Measurements from ENCODE around the gene NGFR. TPM values are rescaled to one million over a fixed set of nuclear protein-coding genes. Genes with fewer than 3 reads are reported as not detected.

NGFR gene
- total RNA-seq, 4 donors from 2014 or later = 10.6 to 21.3 (median 16.1) TPM

DNA sequence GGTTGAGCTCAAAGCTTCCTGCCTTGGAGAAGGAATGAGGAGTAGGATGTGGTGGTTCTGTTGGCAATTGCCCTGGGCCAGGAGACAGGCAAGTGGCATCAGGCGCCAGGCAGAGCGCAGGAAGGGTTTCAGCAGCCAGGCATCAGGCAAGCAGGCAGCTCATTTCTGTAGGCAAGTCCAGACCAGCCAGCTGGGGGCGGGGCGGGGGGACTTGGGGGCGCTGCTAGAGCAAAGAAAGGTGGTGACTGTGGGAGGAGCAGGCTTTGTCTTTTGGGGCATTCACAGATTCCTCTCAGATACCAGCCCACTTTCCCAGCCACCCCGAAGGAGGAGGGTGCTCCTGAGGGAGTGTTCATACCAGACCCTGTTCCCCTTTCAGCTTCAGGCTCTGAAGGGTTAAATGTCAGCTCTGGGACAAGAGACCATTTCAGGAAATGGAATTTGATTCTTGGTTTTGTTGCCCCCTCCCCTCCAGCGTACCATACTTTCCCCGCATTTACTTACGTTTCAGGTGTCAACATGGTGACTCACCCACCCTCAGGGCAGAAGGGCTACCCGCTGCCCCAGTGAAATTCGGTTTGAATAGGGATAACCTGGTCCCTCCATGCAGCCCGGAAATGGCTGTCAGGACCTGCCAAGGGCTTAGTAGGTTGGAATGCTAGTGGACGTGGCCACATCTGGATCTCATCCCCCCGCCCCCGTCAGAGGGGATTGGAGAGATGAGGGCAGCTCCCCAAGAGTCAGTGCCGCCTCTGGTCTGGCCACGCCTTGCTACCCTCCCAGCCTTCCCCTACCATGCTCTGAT, 13.2 kb downstream of the NGFR start:
- Histone ChIP-seq H3K9me3 (no peaks in the 10 kb centered on the region), H3K27me3 (peaks cover 56% of the 10 kb centered on the region), H3K36me3 (no peaks in the 10 kb centered on the region), H3K27ac (no peak overlapping the region), H3K4me1 (peaks cover 0 to 19% (median 0%) of the 10 kb centered on the region in 3 donors), H3K4me3 (no peak overlapping the region)
- TF ChIP-seq POLR2A (IDR thresholded peaks at IDR 0.05) (no peak), CTCF (IDR thresholded peaks at IDR 0.05) (no peak), EP300 (IDR thresholded peaks at IDR 0.05) (no peak), POLR2AphosphoS5 (IDR thresholded peaks at IDR 0.05) (no peak)
- 47 to 75% methylated on average over 4 to 5 of the region's 17 CpGs for WGBS, 2 donors (ENCODE audit: low coverage in 1 of 2)
- ATAC-seq = no peak

DNA sequence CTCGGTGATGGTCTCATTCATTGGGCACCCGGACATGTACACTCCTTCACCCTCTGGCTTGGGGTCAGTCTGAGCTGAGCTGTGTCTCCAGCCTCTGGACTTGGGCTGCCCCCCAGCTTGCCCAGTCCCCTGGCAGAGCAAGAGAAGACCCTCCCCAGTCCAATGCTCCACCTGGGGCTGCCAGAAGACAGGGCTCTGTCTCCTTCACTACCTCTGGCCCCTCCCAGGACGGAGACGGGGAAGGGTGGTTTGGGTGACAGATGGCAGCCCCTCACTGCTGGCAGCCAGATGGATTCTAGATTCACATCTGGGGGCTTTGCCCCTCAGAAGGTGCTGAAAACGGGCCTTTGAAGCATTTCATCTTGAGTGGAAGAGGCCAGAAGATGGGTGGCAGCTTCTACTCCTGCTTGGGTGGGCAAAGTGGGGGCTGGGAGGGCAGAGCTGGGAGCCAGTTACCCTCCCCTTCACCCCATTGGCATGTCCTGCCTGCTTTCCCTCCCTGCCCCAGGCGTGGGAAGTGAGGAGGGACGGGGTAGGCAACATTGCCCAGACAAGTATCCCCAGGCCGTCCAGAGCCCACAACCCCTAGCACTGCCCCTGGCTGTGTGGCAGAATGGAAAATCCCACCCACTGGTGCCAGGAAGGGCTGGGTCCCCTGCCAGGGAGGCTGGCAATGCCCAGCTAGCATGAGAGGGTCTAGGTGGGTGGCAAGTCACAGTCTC, 13.9 kb downstream of the NGFR start:
- Histone ChIP-seq H3K4me1 (peaks cover 0 to 26% (median 0%) of the 10 kb centered on the region in 3 donors), H3K27ac (no peak overlapping the region), H3K27me3 (peaks cover 48% of the 10 kb centered on the region), H3K36me3 (no peaks in the 10 kb centered on the region), H3K4me3 (no peak overlapping the region), H3K9me3 (no peaks in the 10 kb centered on the region)
- no peak for TF ChIP-seq POLR2A (IDR thresholded peaks at IDR 0.05)
- TF ChIP-seq CTCF (IDR thresholded peaks at IDR 0.05) = no peak
- no peak for TF ChIP-seq POLR2AphosphoS5 (IDR thresholded peaks at IDR 0.05)
- TF ChIP-seq EP300 (IDR thresholded peaks at IDR 0.05) = no peak
- WGBS, 2 donors (ENCODE audit: low coverage in 1 of 2) = 40% methylated on average over 1 of the region's 8 CpGs; no CpG with 5 or more reads in 1 of the 2 donors
- no peak for ATAC-seq

- H3K27me3 ChIP-seq = peaks cover 43% of the 10 kb centered on the region
- no peak overlapping the region for H3K4me3 ChIP-seq
- no peak for TF ChIP-seq POLR2AphosphoS5 (IDR thresholded peaks at IDR 0.05)
- no peak for TF ChIP-seq CTCF (IDR thresholded peaks at IDR 0.05)
- TF ChIP-seq EP300 (IDR thresholded peaks at IDR 0.05) = no peak
- no peak for TF ChIP-seq POLR2A (IDR thresholded peaks at IDR 0.05)
- no CpG with 5 or more reads among the region's 3 CpGs for WGBS, 2 donors (ENCODE audit: low coverage in 1 of 2)
- H3K27ac ChIP-seq = no peak overlapping the region
- H3K36me3 ChIP-seq = no peaks in the 10 kb centered on the region
- ATAC-seq = no peak
- H3K9me3 ChIP-seq = no peaks in the 10 kb centered on the region
- peaks cover 0 to 32% (median 1%) of the 10 kb centered on the region in 3 donors for H3K4me1 ChIP-seq
These were observed 14.5 kb downstream of the NGFR start for GRCh38 chr17:49509588-49509917.

DNA sequence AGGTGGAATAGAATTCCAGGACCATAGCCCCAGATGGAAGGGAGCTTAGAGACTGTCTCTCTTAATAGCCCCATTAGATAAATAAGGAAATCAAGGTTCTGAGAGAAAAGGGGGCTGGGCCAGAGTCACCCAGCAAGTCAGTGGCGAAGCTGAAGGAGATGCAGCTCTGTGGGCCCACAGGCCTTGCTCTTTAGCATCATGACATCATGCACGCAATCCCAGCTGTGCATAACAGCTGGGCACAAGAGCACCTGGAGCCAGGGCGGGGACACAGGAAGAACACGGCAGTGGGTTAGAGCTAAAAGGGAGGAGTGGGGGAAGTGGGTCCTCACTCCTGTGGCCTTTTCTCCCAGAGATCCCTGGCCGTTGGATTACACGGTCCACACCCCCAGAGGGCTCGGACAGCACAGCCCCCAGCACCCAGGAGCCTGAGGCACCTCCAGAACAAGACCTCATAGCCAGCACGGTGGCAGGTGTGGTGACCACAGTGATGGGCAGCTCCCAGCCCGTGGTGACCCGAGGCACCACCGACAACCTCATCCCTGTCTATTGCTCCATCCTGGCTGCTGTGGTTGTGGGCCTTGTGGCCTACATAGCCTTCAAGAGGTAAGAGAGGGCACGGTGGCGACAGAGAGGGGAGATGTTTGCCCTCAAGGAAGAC, 15.1 kb downstream of the NGFR start:
- peaks cover 0 to 38% (median 7%) of the 10 kb centered on the region in 3 donors for H3K4me1 ChIP-seq
- H3K4me3 ChIP-seq = no peak overlapping the region
- H3K27ac ChIP-seq = no peak overlapping the region
- no peaks in the 10 kb centered on the region for H3K36me3 ChIP-seq
- ATAC-seq = no peak
- peaks cover 37% of the 10 kb centered on the region for H3K27me3 ChIP-seq
- H3K9me3 ChIP-seq = no peaks in the 10 kb centered on the region
- WGBS, 2 donors (ENCODE audit: low coverage in 1 of 2) = 79 to 100% methylated on average over 1 to 5 of the region's 13 CpGs
- no peak for TF ChIP-seq POLR2AphosphoS5 (IDR thresholded peaks at IDR 0.05)
- TF ChIP-seq EP300 (IDR thresholded peaks at IDR 0.05) = no peak
- TF ChIP-seq CTCF (IDR thresholded peaks at IDR 0.05) = no peak
- TF ChIP-seq POLR2A (IDR thresholded peaks at IDR 0.05) = no peak

Measured in gastroesophageal sphincter (tissue), 4 donors.